Body of pancreas (tissue), 4 donors: ENCODE results near the gene RBM12.

ENCODE experiments used
- POLR2A ChIP-seq, 3 donors: fragments of 450-650 bp; IDR thresholded peaks; one replicate each; pipeline ENCODE4 v1.6.1; 2016; ENCODE audit warnings: antibody characterized with exemption in 3 of 3, mild to moderate bottlenecking in 2 of 3
- TF ChIP-seq, protein P1 (sequence below), 7 experiments: fragments of 450-650 bp in 4 of 7; fragments of 200-600 bp in 3 of 7; sonication (generic) in 3 of 7; IDR thresholded peaks; one replicate each; pipeline ENCODE4 v1.5.1; 2016 to 2019; ENCODE audit warnings: antibody characterized with exemption in 7 of 7

DNA sequence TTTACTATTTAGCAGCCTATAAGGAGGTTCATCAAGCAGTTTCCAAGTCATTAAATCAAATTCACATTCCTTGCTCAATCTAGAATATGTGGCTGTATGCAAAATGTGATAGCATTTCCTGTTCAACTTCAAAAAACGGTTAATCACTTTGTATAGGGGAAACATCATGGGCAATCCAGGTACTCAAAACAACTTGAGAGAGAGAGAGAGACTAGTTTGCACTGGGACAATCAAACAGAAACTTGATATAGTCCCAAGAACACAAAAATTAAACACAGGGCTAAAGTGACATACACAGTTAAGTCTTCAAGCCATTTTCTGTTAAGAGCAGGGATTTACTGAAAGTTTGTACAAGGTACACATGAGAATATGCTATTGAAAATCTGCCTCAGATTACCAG lies 7.4 kb downstream of the RBM12 start:
- no peak for TF ChIP-seq POLR2A (IDR thresholded peaks at IDR 0.05)
- TF ChIP-seq, protein P1, sequence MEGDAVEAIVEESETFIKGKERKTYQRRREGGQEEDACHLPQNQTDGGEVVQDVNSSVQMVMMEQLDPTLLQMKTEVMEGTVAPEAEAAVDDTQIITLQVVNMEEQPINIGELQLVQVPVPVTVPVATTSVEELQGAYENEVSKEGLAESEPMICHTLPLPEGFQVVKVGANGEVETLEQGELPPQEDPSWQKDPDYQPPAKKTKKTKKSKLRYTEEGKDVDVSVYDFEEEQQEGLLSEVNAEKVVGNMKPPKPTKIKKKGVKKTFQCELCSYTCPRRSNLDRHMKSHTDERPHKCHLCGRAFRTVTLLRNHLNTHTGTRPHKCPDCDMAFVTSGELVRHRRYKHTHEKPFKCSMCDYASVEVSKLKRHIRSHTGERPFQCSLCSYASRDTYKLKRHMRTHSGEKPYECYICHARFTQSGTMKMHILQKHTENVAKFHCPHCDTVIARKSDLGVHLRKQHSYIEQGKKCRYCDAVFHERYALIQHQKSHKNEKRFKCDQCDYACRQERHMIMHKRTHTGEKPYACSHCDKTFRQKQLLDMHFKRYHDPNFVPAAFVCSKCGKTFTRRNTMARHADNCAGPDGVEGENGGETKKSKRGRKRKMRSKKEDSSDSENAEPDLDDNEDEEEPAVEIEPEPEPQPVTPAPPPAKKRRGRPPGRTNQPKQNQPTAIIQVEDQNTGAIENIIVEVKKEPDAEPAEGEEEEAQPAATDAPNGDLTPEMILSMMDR (IDR thresholded peaks at IDR 0.05) = no peak
